Natural killer cell (primary cell): ENCODE results near the gene CFAP91. TPM values are rescaled to one million over a fixed set of nuclear protein-coding genes. Genes with fewer than 3 reads are reported as not detected.

Experiments
- ATAC-seq, 3 donors: fragments of 150-1000 bp in 2 of 3; fragments of 200-7000 bp in 1 of 3; cut with Tn5 transposase; 1 replicate in 1 of 3; 2 replicates in 2 of 3; pipeline ENCODE4 v1.10.0; 2021; ENCODE audit warnings: mild to moderate bottlenecking in 2 of 3, moderate library complexity in 2 of 3
- DNase-seq, 2 donors: peaks; one replicate each; pipeline versions ENCODE4 v3.0.0 to v3.0.0-alpha.2; 2013 to 2021; ENCODE audit warnings: mixed read lengths in 1 of 2
- H3K27ac ChIP-seq: one replicate; pipeline ENCODE4 v1.5.1; 2013; ENCODE audit warnings: mild to moderate bottlenecking, low read length
- H3K27me3 ChIP-seq: one replicate; pipeline ENCODE4 v1.6.1; 2013; ENCODE audit warnings: low read length; ENCODE audit not compliant: control insufficient read depth, insufficient read depth
- H3K36me3 ChIP-seq: one replicate; pipeline ENCODE4 v1.6.1; 2013; ENCODE audit warnings: low read length; ENCODE audit not compliant: control insufficient read depth, insufficient read depth
- H3K4me1 ChIP-seq: one replicate; pipeline ENCODE4 v1.6.1; 2013; ENCODE audit warnings: low read length; ENCODE audit not compliant: control insufficient read depth, insufficient read depth
- H3K4me3 ChIP-seq: one replicate; pipeline ENCODE4 v1.5.1; 2013; ENCODE audit warnings: low read length
- H3K9me3 ChIP-seq: one replicate; pipeline ENCODE4 v1.6.1; 2013; ENCODE audit warnings: low read length; ENCODE audit not compliant: control insufficient read depth, insufficient read depth
- H3K27ac Mint-ChIP-seq, 2 donors: one replicate each; pipeline ENCODE4 v1.8.0; 2022; ENCODE audit warnings: mild to moderate bottlenecking in 2 of 2, mixed read lengths in 2 of 2, moderate library complexity in 1 of 2
- H3K27me3 Mint-ChIP-seq, 2 donors: one replicate each; pipeline ENCODE4 v1.8.0; 2022; ENCODE audit warnings: low read depth in 2 of 2, mixed read lengths in 2 of 2
- H3K36me3 Mint-ChIP-seq: one replicate; pipeline ENCODE4 v1.8.0; 2022; ENCODE audit warnings: mixed read lengths
- H3K4me1 Mint-ChIP-seq, 2 donors: one replicate each; pipeline ENCODE4 v1.8.0; 2022; ENCODE audit warnings: mixed read lengths in 2 of 2
- H3K4me3 Mint-ChIP-seq: one replicate; pipeline ENCODE4 v1.8.0; 2022; ENCODE audit warnings: mild to moderate bottlenecking, moderate library complexity, mixed read lengths
- H3K9me3 Mint-ChIP-seq, 2 donors: one replicate each; pipeline ENCODE4 v1.8.0; 2022; ENCODE audit warnings: mixed read lengths in 2 of 2
- WGBS: methylation state at CpG from one replicate; pipeline ENCODE4 v1.1.7; 2013; ENCODE audit warnings: missing lambda C conversion rate; ENCODE audit not compliant: insufficient coverage; 5-methylcytosine and 5-hydroxymethylcytosine counted together
- intact Hi-C: fragments of 100-400 bp; cut with micrococcal nuclease; formaldehyde crosslinking; loops from one replicate; pipeline ENCODE4 v1.14.2; 2022
- total RNA-seq, 4 donors: library from RNA; stranded (reverse); fragments of 120-200 nt in 1 of 4; gene quantifications; one replicate each; pipeline versions ENCODE4 v1.2.3 to v1.2.4, GENCODE V29; 2013 to 2022
- TF ChIP-seq, protein P1 (sequence below): fragments of 200-600 bp; IDR thresholded peaks from one replicate; pipeline ENCODE4 v1.8.0; 2022; ENCODE audit warnings: antibody characterized with exemption

Gene CFAP91
- total RNA-seq, 3 donors from 2014 or later (not counting 1 experiment from before 2014, with no cell fraction given) = 0.14 TPM; not detected in 2

DNA sequence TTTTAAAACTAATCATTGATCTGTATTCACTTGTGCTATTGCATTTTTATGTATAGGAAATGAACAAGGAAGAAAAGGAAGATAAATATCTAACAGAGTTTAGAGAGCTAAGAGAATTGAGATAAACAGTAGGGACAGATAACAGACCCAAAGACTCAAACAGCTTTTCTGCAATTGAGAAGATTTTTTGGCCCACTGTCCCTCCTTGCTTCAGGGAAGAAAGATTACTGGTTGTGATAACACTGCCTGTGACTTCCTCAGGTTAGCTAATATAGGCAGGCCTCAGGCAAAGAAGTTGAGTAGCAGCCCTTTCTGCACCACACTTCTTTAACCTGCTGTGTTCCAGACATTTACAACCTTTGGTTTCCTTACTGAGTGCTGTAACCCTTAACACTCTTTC lies 22.9 kb upstream of the CFAP91 start:
- peaks cover 29 to 30% of the 10 kb centered on the region in 2 donors for H3K4me1 Mint-ChIP-seq
- H3K27ac Mint-ChIP-seq = no peak overlapping the region
- H3K4me3 ChIP-seq = no peak overlapping the region
- no peak overlapping the region for H3K4me3 Mint-ChIP-seq
- no peak overlapping the region for H3K27ac ChIP-seq
- intact Hi-C loops = loop anchor here (10.0 kb wide), 1 partner anchor 415 kb away; the partner anchor contains the start of gene GSK3B
- DNase-seq = no peak
- H3K27me3 Mint-ChIP-seq = no peaks in the 10 kb centered on the region
- no peaks in the 10 kb centered on the region for H3K9me3 ChIP-seq
- TF ChIP-seq, protein P1, sequence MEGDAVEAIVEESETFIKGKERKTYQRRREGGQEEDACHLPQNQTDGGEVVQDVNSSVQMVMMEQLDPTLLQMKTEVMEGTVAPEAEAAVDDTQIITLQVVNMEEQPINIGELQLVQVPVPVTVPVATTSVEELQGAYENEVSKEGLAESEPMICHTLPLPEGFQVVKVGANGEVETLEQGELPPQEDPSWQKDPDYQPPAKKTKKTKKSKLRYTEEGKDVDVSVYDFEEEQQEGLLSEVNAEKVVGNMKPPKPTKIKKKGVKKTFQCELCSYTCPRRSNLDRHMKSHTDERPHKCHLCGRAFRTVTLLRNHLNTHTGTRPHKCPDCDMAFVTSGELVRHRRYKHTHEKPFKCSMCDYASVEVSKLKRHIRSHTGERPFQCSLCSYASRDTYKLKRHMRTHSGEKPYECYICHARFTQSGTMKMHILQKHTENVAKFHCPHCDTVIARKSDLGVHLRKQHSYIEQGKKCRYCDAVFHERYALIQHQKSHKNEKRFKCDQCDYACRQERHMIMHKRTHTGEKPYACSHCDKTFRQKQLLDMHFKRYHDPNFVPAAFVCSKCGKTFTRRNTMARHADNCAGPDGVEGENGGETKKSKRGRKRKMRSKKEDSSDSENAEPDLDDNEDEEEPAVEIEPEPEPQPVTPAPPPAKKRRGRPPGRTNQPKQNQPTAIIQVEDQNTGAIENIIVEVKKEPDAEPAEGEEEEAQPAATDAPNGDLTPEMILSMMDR = no peak
- no peaks in the 10 kb centered on the region for H3K4me1 ChIP-seq
- H3K9me3 Mint-ChIP-seq = no peaks in the 10 kb centered on the region
- H3K36me3 ChIP-seq = peaks cover 3% of the 10 kb centered on the region
- ATAC-seq = no peak
- H3K27me3 ChIP-seq = no peaks in the 10 kb centered on the region
- H3K36me3 Mint-ChIP-seq = no peaks in the 10 kb centered on the region

DNA sequence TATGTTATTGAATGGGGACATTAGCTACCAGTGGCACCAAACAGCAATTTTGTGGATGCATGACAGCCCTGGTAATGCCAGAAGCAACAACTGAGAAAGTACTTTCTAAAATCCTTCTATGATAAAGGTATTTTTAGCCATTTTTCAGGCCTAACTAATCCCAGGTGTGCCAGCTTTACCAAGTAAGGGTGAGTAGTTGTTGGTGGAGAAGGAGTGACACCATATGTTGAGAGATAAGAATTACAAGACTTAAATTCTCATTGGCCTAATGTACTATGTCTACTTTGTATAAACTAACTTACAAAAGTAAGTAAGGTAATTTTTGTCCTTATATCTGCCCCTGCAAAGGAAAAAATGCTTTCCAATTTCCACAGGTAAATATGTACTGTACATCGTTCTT lies 21.5 kb upstream of the CFAP91 start:
- no peak overlapping the region for H3K27ac Mint-ChIP-seq
- WGBS = no CpG with 5 or more reads among the region's 1 CpG
- TF ChIP-seq, protein P1 = no peak
- no peaks in the 10 kb centered on the region for H3K36me3 ChIP-seq
- no peaks in the 10 kb centered on the region for H3K4me1 ChIP-seq
- intact Hi-C loops = no loop called here
- no peak overlapping the region for H3K4me3 ChIP-seq
- DNase-seq (peak in 1 of 2 donors; percentile 45), ATAC-seq (no peak)
- no peaks in the 10 kb centered on the region for H3K27me3 ChIP-seq
- no peaks in the 10 kb centered on the region for H3K27me3 Mint-ChIP-seq
- peaks cover 15 to 17% of the 10 kb centered on the region in 2 donors for H3K4me1 Mint-ChIP-seq
- no peaks in the 10 kb centered on the region for H3K9me3 ChIP-seq
- H3K4me3 Mint-ChIP-seq = no peak overlapping the region
- H3K36me3 Mint-ChIP-seq = no peaks in the 10 kb centered on the region
- no peak overlapping the region for H3K27ac ChIP-seq
- no peaks in the 10 kb centered on the region for H3K9me3 Mint-ChIP-seq

DNA sequence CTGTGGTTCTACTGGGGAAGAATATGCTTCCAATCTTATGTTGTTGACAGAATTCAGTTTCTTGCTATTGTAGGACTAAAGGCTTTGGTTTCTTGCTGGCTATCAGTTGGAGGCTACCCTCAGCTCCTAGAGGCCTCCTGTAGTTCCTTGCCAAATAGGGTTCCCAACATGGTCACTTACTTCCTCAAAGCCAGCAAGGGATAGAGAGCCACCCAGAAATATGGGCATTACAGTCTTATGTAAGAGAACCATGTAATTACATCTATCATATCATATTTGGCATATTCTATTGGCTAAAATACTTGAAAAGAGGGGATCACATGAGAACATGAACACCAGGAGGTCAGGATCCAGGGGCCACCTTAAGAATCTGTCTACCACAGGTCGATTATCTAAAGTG lies 19.4 kb upstream of the CFAP91 start:
- Mint-ChIP-seq H3K4me3 (no peak overlapping the region), H3K9me3 (no peaks in the 10 kb centered on the region), H3K36me3 (no peaks in the 10 kb centered on the region), H3K27me3 (peaks cover 5 to 11% of the 10 kb centered on the region in 2 donors), H3K27ac (no peak overlapping the region), H3K4me1 (no peaks in the 10 kb centered on the region)
- Histone ChIP-seq H3K9me3 (no peaks in the 10 kb centered on the region), H3K4me3 (no peak overlapping the region), H3K4me1 (no peaks in the 10 kb centered on the region), H3K27ac (no peak overlapping the region), H3K36me3 (no peaks in the 10 kb centered on the region), H3K27me3 (no peaks in the 10 kb centered on the region)
- TF ChIP-seq, protein P1 = no peak
- WGBS = no CpG with 5 or more reads among the region's 1 CpG
- no peak for ATAC-seq
- no peak for DNase-seq
- intact Hi-C loops = no loop called here

DNA sequence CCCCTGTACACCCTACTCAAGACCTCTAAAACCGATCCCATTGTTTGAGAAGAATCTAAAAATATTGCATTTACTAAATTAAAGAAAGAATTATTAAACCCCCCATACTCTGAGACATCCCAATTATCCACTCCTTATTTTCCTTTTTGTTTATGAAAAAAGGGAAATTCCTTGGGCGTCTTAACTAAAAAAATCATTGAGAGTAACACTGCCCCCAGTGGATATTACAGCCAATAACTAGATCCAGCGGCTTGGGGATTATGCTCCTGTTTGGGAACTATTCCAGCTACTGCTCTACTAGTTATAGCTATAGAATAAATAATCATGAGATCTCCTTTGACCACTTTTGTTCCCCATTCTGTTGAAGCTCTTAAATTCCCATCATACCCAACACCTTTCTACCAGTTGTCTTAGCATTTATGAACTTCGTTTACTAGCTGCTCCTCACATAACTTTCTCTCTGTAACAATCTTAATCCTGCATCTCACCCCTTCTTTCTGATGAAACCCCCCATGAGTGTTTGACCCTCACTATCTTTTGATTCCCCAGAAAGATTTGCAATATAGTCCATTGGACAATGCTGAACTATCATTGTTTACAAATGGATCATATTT lies 12.7 kb upstream of the CFAP91 start:
- 47% methylated on average over 3 of the region's 4 CpGs for WGBS
- H3K27ac ChIP-seq = no peak overlapping the region
- H3K36me3 Mint-ChIP-seq = no peaks in the 10 kb centered on the region
- no peak overlapping the region for H3K27ac Mint-ChIP-seq
- no peak for DNase-seq
- ATAC-seq = no peak
- no peaks in the 10 kb centered on the region for H3K9me3 Mint-ChIP-seq
- no peak overlapping the region for H3K4me3 ChIP-seq
- H3K4me3 Mint-ChIP-seq = no peak overlapping the region
- no peaks in the 10 kb centered on the region for H3K36me3 ChIP-seq
- H3K27me3 ChIP-seq = no peaks in the 10 kb centered on the region
- TF ChIP-seq, protein P1 = peak; percentile 58
- H3K4me1 Mint-ChIP-seq = no peaks in the 10 kb centered on the region
- no peaks in the 10 kb centered on the region for H3K9me3 ChIP-seq
- peaks cover 11 to 54% of the 10 kb centered on the region in 2 donors for H3K27me3 Mint-ChIP-seq
- intact Hi-C loops = no loop called here
- no peaks in the 10 kb centered on the region for H3K4me1 ChIP-seq
